NCI-H510A treated with DMSO at 0.1 percent for 48 hours (cell line): ENCODE data around the gene DNASE1L2.
"Not testable (repeated sequence)": the region's sequence is repeated elsewhere in the genome, so short reads cannot be mapped to it uniquely, and the experiment has no call there.

Source experiments
- DNase-seq: peaks from one replicate; lab custom pipeline; 2025; lab: John Stamatoyannopoulos, UW

Gene DNASE1L2

DNA sequence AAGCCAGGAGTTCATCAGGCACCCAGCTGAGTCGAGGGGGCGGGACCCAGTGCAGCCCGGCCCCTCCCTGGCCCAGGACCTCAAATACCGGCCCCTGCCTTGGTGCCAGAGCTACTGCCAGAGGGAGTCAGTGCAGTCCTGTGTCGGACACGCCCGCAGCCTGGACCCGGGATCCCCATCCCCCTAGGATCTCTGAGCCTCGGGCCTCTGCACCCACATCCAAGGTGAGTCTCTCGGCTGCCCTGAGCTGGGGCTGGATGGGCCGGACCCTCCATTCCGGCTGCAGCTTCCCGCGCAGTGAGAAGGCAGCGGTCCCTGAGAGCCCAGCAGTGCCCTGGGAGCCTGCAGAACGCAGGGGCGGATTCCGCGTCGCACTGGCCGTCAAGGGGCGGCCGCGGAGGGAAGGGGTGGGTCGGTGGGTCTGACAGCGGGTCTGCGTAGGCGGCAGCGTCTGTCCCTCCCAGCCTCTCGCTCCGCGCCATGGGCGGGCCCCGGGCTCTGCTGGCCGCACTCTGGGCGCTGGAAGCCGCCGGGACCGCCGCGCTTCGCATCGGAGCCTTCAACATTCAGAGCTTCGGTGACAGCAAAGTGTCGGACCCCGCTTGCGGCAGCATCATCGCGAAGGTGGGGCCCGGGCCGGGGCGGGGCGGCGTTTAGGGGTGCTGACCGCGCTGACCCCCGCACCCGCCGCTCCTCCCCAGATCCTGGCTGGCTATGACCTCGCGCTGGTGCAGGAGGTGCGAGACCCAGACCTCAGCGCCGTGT, at the start of gene DNASE1L2:
TSS of gene DNASE1L2 (plus strand) at position 108 of the 765 bp plus-strand sequence. CDS start at position 481, 373 bp downstream.
- no peak for DNase-seq

GRCh38 chr16:2186505-2186904, 49.7 kb upstream of the DNASE1L2 start:
- DNase-seq: no peak

DNA sequence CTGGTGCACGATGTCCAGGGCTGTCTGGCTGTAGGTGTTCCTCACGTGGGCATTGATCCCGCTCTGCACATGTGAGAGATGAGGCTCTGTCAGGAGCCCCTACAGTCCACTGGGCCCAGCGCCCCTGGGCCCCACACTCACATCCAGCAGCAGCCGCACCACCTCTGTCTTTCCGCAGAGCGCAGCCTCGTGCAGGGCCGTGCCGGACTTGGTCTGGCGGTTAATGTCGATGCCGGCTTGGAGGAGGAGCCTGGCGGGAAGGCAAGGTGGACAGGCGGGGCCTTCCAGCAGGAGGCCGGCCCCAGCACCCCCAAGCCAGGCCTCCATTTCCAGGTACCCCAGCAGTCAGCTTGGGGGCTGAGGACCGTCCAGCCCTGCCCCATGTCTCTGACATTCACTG, 49.0 kb upstream of the DNASE1L2 start:
- DNase-seq: no peak

DNA sequence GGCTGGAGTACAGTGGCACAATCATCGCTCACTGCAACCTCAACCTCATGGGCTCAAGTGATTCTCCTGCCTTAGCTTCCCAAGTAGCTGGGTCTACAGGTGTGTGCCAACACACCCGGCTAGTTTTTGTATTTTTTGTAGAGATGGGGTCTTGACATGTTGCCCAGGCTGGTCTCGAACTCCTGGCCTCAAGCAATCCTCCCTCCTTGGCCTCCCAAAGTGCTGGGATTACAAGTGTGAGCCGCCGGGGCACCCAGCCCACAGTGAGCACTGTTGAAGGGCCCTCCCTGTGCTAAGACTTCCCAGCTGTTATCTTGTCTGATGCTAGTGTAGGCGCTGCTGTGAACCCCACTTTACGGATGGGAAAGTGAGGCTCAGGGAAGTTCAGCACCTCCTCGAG, 47.8 kb upstream of the DNASE1L2 start:
- DNase-seq: no peak

DNA sequence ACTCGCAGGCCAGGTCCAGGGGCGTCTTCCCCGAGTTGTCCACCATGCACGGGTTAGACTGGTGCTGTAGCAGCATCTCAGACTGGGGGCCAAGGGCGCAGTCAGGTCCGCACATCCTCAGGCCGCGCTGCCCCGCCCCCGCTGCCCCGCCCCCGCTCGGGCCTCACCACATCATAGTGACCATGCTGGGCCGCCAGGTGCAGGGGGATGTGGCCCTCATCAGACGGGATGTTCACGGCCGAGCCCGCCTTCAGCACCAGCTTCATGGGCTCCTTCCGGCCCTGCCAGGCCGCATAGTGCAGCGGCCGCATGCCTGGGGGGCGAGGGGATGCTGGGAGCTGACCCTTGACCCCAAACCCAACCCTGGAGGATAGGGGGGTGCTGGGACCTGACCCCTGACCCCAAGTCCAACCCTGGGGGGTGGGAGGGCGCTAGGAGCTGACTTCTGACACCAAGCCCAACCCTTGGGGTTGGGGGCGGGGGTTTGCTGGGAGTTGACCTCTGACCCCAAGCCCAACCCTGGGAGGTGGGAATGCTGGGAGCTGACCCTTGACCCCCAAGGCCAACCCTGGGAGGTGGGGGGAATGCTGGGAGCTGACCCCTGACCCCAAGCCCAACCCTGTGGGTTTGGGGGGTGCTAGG, 46.9 kb upstream of the DNASE1L2 start:
- DNase-seq: no peak

DNA sequence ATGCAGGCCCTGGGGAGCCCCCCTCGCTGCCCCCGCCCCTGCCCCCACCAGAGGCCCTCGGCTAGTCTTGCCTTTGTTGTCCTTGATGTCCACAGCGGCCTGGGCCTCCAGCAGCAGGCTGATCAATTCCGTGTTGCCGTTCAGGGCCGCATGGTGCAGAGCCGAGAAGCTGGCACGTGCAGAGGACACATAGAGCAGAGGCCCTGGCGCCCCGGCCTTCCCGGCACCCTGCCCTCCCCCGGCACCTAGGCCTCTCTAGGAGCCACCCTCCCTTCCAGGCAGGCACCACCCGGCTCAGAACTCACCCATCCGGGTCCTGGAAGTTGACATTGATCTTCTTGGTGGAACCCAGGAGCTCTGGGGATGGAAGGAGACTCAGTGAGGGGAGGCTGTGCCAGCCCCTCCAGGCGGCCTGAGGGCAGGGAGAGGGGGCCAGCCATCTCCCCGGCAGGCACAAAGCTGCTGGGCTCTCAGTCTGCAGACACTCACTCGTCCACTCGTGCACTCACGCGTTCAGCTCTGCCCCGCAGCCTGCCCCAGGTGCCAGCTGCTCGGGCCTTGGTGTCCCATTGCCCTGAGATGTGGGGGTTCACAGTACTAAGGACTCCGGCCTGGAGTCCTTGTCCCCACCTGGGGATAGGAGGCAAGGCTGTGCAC, 46.1 kb upstream of the DNASE1L2 start:
- no peak for DNase-seq

DNA sequence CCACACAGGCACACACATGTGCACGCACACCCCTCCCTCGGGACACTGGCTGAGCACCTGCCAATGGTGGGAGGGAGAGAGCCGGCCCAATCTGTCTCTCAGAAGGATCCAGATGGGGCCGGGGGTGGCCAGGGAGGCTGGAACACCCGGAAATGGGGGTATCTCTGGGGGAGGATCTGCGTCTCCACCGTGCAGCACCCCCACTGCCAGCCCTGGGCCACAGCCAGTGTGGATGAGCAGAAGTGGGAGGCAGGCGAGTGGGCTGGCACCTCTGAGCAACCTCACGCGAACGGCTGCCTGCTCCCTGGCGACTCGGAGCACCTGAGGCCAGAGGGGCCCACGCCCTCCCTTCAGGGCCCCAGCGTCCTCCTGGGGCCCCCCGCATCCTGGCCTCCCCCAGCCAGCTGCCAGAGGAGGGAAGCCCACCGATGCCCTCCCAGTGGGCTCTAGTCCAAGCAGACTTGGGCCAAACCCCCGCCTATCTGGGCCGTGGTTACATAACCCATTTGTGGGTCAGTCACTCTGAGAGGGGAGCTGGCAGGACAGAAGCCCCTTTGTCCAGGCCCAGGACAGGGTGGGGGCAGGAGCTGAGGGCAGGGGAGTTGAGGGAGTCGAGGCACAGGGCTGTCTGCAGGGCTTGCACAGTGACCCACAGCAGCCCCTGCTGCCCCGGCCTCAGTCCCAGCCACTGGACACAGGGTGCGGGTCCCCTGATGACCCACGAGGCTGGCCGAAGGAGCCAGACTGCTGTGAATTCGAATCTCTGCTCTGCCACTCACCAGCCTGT, 45.4 kb upstream of the DNASE1L2 start:
- DNase-seq: no peak

GRCh38 chr16:2191446-2191706, 44.9 kb upstream of the DNASE1L2 start:
- DNase-seq: no peak

DNA sequence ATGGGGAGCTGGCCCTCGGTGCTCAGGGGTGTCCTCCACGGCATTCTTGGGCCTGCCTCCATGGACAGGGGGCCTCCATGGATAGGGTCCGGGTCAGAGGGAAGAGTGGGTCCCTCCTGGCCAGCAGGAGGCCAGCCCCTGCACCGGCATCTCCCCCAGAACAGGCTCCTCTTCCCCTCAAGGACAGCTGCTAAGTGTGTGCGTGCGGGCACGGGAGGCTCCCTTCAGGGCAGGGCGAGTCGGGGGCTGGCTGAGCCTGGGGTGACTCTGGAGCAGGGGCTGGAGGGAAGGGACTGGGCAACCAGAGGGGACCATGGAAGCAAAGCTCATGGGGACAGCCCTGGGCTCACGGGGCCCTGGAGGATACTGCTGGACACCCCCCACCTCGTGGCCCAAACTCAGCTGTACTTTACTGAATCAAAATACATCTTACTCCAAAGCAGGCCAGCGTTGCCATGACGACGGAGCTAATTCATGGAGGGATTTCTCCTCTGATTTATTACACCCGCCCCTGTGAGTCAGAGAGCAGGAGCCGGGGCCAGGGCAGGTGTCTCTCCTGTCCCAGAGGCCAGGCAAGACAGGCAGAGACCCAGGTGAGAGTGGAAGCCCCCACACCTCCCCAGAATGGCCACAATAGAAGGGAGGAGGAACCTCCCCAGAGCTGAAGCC, 41.9 kb upstream of the DNASE1L2 start:
- DNase-seq: no peak

- peak; percentile 53 for DNase-seq
These were observed 41.4 kb upstream of the DNASE1L2 start for GRCh38 chr16:2194852-2195321.

GRCh38 chr16:2195322-2196161, 40.7 kb upstream of the DNASE1L2 start:
- DNase-seq: no peak

DNA sequence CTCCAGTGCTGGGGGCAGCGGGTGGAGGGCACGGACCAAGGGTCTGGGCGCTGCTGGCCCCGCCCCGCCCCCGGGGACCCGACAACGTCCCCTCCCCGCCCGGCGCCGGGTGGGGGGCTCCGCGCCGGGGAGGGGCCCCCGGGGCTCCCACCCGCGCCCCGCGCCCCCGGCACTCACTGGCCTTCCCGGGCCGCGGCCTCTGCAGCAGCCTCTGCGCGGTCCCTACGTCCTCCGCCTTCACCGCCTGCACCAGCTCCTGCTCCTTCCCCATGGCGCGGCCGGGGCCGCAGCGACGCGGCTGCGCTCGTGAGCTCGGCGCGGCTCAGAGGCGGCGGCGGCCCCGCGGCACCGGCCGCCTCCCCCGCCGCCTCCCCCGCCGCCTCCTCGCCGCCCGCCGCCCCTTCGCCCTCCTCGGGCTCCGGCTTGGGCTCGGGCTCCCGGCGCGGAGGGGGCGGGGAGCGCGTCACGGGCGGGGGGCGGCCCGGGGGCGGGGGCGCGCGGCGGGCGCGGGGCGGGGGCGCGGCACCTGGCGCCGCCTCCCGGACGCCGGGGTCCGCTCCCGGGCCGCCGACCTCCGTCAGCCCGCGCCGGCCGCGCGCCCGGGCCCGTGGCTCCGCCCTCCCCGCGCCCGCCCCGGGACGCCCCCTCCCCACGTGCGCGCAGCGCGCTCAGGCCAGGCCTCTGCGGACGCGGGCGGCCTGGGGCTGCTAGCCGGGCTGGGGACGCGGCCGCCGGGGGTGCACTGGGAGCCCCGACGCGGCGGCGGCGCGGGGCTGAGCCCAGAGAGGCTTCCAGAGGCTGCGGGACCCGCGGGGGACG, 39.9 kb upstream of the DNASE1L2 start, which contains the start of gene CASKIN1:
TSS of gene CASKIN1 (minus strand) at position 444 of the 819 bp plus-strand sequence. CDS start at position 271, 173 bp downstream.
- DNase-seq: no peak

DNA sequence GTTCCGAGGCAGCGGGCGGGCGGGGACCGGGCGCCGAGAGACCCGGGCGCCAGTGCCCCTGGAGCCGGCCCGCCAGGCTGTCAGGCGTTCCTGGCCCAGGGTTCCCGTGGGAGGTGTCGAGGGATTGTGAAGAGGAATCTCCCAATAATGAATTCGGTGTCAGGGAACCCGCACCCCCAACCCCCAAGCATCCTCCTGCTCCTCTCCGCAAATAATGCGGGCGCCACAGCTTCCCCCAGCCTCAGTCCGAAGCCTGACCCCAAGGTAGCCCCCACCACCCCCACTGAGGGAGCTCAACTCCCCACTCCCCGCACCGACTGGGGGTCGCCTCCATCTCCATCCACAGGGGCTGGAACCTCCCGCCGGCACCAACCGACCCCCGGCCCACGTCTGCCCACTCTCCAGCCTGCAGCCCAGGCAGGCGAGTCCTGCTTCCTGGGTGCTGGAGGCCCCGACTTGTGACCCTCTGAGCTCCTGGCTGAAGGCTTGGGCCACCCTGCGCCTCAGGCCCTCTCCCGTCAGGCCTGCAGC, 39.2 kb upstream of the DNASE1L2 start:
- DNase-seq: no peak

DNA sequence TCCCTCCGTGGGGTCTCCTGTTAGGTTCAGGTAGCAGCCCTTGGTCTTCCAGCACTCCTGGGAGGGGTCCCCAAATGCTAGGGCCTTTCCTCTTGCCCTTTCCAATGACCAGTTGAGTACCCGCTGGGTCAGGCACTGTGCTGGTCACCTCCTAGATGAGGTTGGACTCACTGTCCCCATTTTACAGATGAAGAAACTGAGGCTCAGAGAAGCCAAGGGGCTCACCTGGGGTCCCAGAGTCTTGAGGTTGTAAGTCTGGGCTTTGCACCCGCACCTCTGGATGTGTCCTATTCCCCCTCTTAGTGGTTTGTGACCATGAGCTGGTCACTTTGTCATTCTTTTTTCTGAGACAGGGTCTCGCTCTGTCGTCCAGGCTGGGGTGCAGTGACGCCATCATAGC, 38.5 kb upstream of the DNASE1L2 start:
- no peak for DNase-seq

DNA sequence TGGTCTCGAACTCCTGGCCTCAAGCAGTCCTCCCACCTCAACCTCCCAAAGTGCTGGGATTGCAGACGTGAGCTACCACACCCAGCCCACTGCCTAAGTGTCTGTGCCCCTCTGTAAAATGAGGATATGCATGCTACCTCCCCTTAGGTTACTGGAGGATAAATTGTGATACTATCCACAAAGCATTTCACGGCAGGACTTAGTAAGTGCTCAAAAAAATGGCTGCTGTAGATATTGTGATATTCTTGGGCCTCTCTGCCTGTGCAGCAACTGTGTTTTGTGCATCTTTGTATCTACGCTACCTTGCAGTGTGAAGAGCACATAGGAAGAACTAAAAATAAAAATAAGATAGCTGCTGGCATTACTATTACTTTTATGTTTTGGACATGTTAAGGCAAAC, 38.0 kb upstream of the DNASE1L2 start:
- DNase-seq: no peak

DNA sequence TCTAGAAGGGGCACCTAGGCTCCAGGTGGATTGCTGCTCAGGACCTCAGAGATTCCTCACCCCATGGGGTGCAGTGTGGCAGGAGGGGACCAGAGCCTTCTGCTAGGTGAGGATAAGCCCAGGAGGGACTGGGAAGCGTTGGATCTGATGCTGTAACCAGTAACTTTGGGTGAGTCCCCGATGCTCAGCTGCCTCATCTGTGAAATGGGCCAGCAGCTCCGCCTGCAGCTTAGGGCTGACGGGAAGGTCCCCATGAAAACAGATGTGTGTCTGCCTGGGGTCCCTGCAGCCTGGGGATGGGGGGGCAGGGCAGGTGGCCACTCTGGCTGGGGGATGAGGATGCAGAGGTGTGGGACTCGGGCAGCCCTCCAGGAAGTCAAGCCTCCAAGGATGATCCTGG, 37.1 kb upstream of the DNASE1L2 start:
- DNase-seq: no peak

DNA sequence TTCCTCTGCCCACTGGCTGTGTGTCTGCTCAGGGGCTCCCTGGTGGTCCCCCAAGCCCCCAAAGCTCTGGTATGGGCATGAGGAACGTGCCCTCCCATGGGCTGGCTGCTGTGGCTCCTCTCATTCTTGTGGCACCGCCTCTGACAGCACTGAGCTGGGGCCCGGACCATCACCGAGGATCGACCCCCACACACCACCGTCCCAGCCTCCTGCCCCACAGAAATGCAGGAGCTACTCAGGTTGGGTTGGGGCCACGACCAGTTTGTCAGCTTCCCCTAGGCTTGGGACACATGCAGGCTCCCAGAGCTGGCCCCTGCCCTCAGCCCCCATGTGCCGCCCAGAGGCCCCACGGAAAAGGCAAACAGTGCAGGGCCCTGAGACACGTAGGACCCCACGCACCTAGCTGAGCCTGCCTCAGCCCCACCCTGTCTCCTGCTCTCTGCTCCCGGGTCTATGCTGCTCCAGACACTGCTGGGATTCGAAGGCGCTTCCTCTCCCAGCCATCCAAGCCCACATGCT, 36.6 kb upstream of the DNASE1L2 start:
- no peak for DNase-seq

- no peak for DNase-seq
These were observed 35.9 kb upstream of the DNASE1L2 start for GRCh38 chr16:2200313-2200712.

GRCh38 chr16:2203119-2203688, 33.0 kb upstream of the DNASE1L2 start:
- not testable (repeated sequence) for DNase-seq
